Measurements from ENCODE around the gene PGAP3.
A peak's percentile ranks its signal among the peaks of the same experiment; 100 is the strongest.

Gene PGAP3

DNA sequence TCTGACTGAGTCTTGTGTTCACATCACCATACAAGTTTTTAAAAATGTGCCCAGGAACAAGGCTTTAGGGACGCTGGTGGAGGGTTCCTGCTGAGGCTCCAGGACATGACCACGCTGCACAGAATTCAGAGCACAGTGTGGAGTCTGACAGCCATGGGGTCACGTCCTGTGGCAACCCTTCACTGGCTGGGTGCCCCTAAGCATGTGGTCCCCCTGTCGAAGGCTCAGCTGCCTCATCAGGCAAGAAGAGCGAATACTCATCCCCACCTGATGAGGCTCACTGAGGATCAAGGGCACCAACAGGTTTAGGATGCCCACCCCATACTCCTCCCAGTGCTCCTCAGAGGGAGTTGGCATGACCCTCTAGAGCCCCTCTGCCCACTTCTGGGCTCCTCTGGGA lies 13.7 kb downstream of the PGAP3 start:
- Histone ChIP-seq H3K4me1 (no peaks in the 10 kb centered on the region), H3K9me3 (no peaks in the 10 kb centered on the region), H3K27me3 (peaks cover 3% of the 10 kb centered on the region; the same call in 1 of the 2 replicates), H3K36me3 (no peaks in the 10 kb centered on the region), H3K4me3 (ENCODE audit: low read depth, low read length) (no peak overlapping the region)
- DNase-seq = no peak
- TF ChIP-seq CTCF (IDR thresholded peaks at IDR 0.05; ENCODE audit: low read depth, low read length) = no peak

DNA sequence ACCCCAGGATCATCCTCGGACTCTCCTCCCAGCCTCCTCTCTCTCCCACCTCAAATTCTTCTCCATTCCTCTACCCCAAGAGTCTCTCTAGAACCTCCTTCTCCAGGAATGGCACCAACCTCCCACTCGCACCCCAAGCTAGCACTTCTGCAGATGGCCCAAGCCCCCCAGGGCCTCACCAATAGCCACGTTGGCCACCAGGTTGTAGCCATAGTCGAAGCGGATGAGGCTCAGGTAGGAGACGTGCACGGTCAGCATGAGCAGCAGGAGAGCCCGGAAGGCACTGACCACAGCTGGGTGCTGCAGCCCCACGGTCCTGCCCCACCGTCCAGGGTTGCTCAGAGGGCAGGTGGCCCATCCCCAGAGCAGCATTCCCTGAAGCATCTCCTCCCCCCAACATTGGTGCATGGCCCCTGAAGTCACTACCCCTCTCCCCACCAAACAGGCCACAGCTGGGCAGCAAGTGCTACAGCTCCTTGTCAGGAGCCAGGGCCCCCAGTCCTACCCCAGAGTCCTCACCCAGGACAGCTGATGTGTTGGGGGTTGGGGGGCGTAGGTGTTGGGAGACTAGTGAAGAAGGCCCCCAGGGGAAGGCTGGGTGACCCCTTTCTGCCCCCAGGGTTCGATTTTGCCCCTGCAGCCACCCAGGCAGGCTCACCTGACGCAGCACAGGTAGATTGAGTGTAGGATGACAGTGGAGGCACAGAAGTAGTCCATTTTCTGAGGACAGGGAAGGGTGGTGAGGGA lies 14.3 kb downstream of the PGAP3 start:
- no peaks in the 10 kb centered on the region for H3K36me3 ChIP-seq
- DNase-seq = no peak
- H3K9me3 ChIP-seq = no peaks in the 10 kb centered on the region
- H3K4me3 ChIP-seq (ENCODE audit: low read depth, low read length) = no peak overlapping the region
- TF ChIP-seq CTCF (IDR thresholded peaks at IDR 0.05; ENCODE audit: low read depth, low read length) = no peak
- H3K27me3 ChIP-seq = peaks cover 6% of the 10 kb centered on the region; the same call in 1 of the 2 replicates
- no peaks in the 10 kb centered on the region for H3K4me1 ChIP-seq

DNA sequence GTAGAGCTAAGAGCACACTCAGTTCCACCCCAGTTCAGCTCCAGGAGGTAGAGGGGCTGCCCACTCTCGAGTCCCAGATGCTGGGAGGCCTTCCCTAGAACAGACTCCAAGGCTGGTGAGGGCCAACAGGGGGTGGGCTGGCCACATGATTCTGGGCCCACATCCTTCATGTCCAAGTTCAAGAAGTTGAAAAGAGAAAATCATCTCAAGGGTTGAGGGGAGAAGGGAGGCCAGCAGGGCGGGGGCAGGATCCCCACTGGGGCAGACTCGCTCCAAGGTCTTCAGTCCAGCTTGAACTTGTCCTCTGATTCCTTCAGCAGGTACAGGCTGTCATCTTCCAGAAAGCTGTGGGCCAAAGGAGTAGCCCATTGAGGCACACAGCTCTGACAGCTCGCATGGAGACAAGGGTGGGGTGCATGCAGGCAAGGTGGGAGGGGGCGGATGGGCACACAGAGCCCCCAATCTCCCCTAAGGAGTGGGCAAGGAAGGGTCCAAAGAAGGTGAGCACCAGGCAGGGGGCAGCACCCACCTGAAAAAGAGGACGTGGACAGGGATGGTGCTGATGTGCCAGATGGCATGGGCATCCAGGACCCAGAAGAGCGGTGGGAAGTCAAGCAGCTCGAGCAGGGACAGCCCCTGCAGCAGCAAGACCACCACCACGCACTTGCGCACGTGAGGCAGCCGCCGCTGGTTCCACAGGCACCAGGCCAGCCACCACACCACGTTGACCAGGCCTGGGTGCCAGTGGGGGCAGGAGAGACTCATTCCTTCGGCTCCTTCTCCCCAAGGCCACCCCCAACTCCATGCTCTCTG lies 15.1 kb downstream of the PGAP3 start:
- DNase-seq = no peak
- TF ChIP-seq CTCF (IDR thresholded peaks at IDR 0.05; ENCODE audit: low read depth, low read length) = no peak
- no peaks in the 10 kb centered on the region for H3K9me3 ChIP-seq
- no peak overlapping the region for H3K4me3 ChIP-seq (ENCODE audit: low read depth, low read length)
- H3K27me3 ChIP-seq = peaks cover 9% of the 10 kb centered on the region; the same call in 1 of the 2 replicates
- H3K36me3 ChIP-seq = no peaks in the 10 kb centered on the region
- no peaks in the 10 kb centered on the region for H3K4me1 ChIP-seq

DNA sequence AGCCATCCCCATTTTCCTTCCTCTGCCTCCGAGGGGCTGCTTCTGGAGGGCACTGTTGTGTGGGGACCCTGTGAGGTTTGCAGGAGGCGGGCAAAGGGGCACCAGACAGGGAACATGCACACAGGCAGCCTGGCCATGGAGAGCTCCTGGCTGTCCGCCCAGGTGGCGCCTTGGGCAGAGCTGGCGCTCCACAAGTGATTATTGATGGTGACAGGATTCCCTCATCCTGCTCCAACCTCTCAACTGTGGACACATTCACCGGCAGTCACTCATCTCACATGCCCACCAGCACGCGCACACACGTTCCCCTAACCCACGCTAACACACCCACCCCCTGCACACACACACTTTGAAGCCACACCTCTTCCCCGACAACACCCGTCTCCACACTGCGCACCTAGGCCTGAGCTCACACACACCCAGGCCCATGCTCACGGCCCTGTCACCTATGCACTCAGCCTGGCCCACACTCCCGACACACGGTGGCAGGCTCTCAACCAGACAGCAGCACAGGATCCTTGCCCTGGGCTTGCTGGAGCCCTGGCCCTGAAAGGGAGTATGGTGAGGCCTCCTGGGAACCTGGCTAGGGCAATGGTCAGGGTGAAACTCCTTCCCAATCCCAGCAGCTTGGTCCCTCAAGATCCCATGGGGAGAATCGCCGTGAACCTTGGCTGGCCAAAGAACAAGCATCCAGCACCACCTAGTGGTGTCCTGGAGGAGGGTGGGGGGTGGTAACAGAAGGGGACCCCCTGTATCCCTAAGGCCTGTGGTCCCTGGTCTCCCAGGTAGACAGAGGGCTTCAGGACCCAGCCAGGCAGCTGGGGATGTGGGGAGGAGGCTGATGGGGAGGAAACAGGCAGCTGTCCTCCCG lies 16.0 kb downstream of the PGAP3 start:
- no peak overlapping the region for H3K4me3 ChIP-seq (ENCODE audit: low read depth, low read length)
- H3K9me3 ChIP-seq = no peaks in the 10 kb centered on the region
- H3K36me3 ChIP-seq = no peaks in the 10 kb centered on the region
- peaks cover 7% of the 10 kb centered on the region for H3K4me1 ChIP-seq
- peak; percentile 73 for TF ChIP-seq CTCF (IDR thresholded peaks at IDR 0.05; ENCODE audit: low read depth, low read length)
- peaks cover 15% of the 10 kb centered on the region; the same call in 1 of the 2 replicates for H3K27me3 ChIP-seq
- peak; percentile 67 for DNase-seq

- Histone ChIP-seq H3K4me1 (peaks cover 9% of the 10 kb centered on the region), H3K36me3 (no peaks in the 10 kb centered on the region), H3K9me3 (no peaks in the 10 kb centered on the region), H3K4me3 (ENCODE audit: low read depth, low read length) (no peak overlapping the region), H3K27me3 (peaks cover 15% of the 10 kb centered on the region; the same call in 1 of the 2 replicates)
- DNase-seq = no peak
- TF ChIP-seq CTCF (IDR thresholded peaks at IDR 0.05; ENCODE audit: low read depth, low read length) = no peak
These were observed 17.1 kb downstream of the PGAP3 start for GRCh38 chr17:39670746-39671145.
